ENCODE data around the gene GRID1. TPM values are rescaled to one million over a fixed set of nuclear protein-coding genes. Genes with fewer than 3 reads are reported as not detected.

The GRID1 gene
- total and polyA plus RNA-seq, 7 experiments from 2014 or later, result not detected

- POLR2A ChIA-PET, result no interaction called here
- H3K9me3 Mint-ChIP-seq, result peaks cover 0 to 7% (median 0%) of the 10 kb centered on the region in 11 donors
- intact Hi-C loops (cut with micrococcal nuclease), result loop anchor here in 1 of 2 donors (2.0 kb wide), 1 partner anchor 383 kb away; no protein-coding TSS in a partner anchor
Measured at GRCh38 chr10:85993840-85994507, 372.6 kb downstream of the GRID1 start.

GRCh38 chr10:85993140-85993539 is 373.5 kb downstream of the GRID1 start:
- Histone ChIP-seq H3K4me1 (ENCODE audit: control insufficient read depth in 2 of 2, insufficient read depth in 2 of 2, low read length in 2 of 2) (no peaks in the 10 kb centered on the region), H3K27me3 (ENCODE audit: control insufficient read depth in 2 of 2, insufficient read depth in 2 of 2, low read length in 2 of 2) (no peaks in the 10 kb centered on the region), H3K9me3 (ENCODE audit: control insufficient read depth in 2 of 3, low read length in 3 of 3) (no peaks in the 10 kb centered on the region), H3K27ac (ENCODE audit: low read depth, low read length) (no peak overlapping the region), H3K36me3 (ENCODE audit: control insufficient read depth in 2 of 3, insufficient read depth in 3 of 3, low read length in 3 of 3) (no peaks in the 10 kb centered on the region), H3K4me3 (ENCODE audit: low read length) (no peak overlapping the region)
- Mint-ChIP-seq H3K4me3 (no peak overlapping the region), H3K36me3 (no peaks in the 10 kb centered on the region), H3K9me3 (peaks cover 0 to 5% (median 0%) of the 10 kb centered on the region in 11 donors), H3K27ac (peak overlapping the region in 1 of 9 donors; percentile 10), H3K4me1 (no peaks in the 10 kb centered on the region), H3K27me3 (peaks cover 8 to 54% (median 21%) of the 10 kb centered on the region in 5 donors)
- no peak for DNase-seq
- intact Hi-C loops (cut with micrococcal nuclease), result no loop called here
- POLR2A ChIA-PET, result no interaction called here
- CTCF ChIA-PET, result no interaction called here
- ATAC-seq, result no peak

More at GRCh38 chr10:85993840-85994507, 372.6 kb downstream of the GRID1 start:
- no peaks in the 10 kb centered on the region for H3K4me1 ChIP-seq (ENCODE audit: control insufficient read depth in 2 of 2, insufficient read depth in 2 of 2, low read length in 2 of 2)
- Mint-ChIP-seq H3K4me1 (no peaks in the 10 kb centered on the region), H3K4me3 (no peak overlapping the region), H3K36me3 (no peaks in the 10 kb centered on the region), H3K27me3 (peaks cover 7 to 45% (median 17%) of the 10 kb centered on the region in 5 donors), H3K27ac (no peak overlapping the region)
- no peak overlapping the region for H3K27ac ChIP-seq (ENCODE audit: low read depth, low read length)
- H3K36me3 ChIP-seq (ENCODE audit: control insufficient read depth in 2 of 3, insufficient read depth in 3 of 3, low read length in 3 of 3), result no peaks in the 10 kb centered on the region
- H3K9me3 ChIP-seq (ENCODE audit: control insufficient read depth in 2 of 3, low read length in 3 of 3), result no peaks in the 10 kb centered on the region
- CTCF ChIA-PET, result no interaction called here
- no peak for DNase-seq
- no peak for ATAC-seq
- no peaks in the 10 kb centered on the region for H3K27me3 ChIP-seq (ENCODE audit: control insufficient read depth in 2 of 2, insufficient read depth in 2 of 2, low read length in 2 of 2)
- H3K4me3 ChIP-seq (ENCODE audit: low read length), result no peak overlapping the region

- H3K27ac Mint-ChIP-seq, result no peak overlapping the region
- no peaks in the 10 kb centered on the region for H3K27me3 ChIP-seq (ENCODE audit: control insufficient read depth in 2 of 2, insufficient read depth in 2 of 2, low read length in 2 of 2)
Measured at GRCh38 chr10:85992324-85992723, 374.3 kb downstream of the GRID1 start.

GRCh38 chr10:85986777-85987176 is 379.8 kb downstream of the GRID1 start:
- peaks cover 0 to 1% (median 0%) of the 10 kb centered on the region in 11 donors for H3K9me3 Mint-ChIP-seq
- POLR2A ChIA-PET, result no interaction called here

More at GRCh38 chr10:85992324-85992723, 374.3 kb downstream of the GRID1 start:
- ChIA-PET CTCF (no interaction called here), POLR2A (no interaction called here)
- peaks cover 4 to 47% (median 22%) of the 10 kb centered on the region in 5 donors for H3K27me3 Mint-ChIP-seq
- DNase-seq, result no peak
- Histone ChIP-seq H3K4me3 (ENCODE audit: low read length) (no peak overlapping the region), H3K9me3 (ENCODE audit: control insufficient read depth in 2 of 3, low read length in 3 of 3) (no peaks in the 10 kb centered on the region), H3K4me1 (ENCODE audit: control insufficient read depth in 2 of 2, insufficient read depth in 2 of 2, low read length in 2 of 2) (no peaks in the 10 kb centered on the region), H3K36me3 (ENCODE audit: control insufficient read depth in 2 of 3, insufficient read depth in 3 of 3, low read length in 3 of 3) (no peaks in the 10 kb centered on the region), H3K27ac (ENCODE audit: low read depth, low read length) (no peak overlapping the region)
- no peaks in the 10 kb centered on the region for H3K4me1 Mint-ChIP-seq
- ATAC-seq, result no peak
- intact Hi-C loops (cut with micrococcal nuclease), result no loop called here
- no peaks in the 10 kb centered on the region for H3K36me3 Mint-ChIP-seq
- peaks cover 0 to 1% (median 0%) of the 10 kb centered on the region in 11 donors for H3K9me3 Mint-ChIP-seq
- no peak overlapping the region for H3K4me3 Mint-ChIP-seq

GRCh38 chr10:85983051-85983450 is 383.5 kb downstream of the GRID1 start:
- Histone ChIP-seq H3K27ac (ENCODE audit: low read depth, low read length) (no peak overlapping the region), H3K27me3 (ENCODE audit: control insufficient read depth in 2 of 2, insufficient read depth in 2 of 2, low read length in 2 of 2) (no peaks in the 10 kb centered on the region), H3K9me3 (ENCODE audit: control insufficient read depth in 2 of 3, low read length in 3 of 3) (no peaks in the 10 kb centered on the region), H3K4me3 (ENCODE audit: low read length) (no peak overlapping the region), H3K36me3 (ENCODE audit: control insufficient read depth in 2 of 3, insufficient read depth in 3 of 3, low read length in 3 of 3) (no peaks in the 10 kb centered on the region), H3K4me1 (ENCODE audit: control insufficient read depth in 2 of 2, insufficient read depth in 2 of 2, low read length in 2 of 2) (no peaks in the 10 kb centered on the region)
- Mint-ChIP-seq H3K27me3 (peaks cover under 1 to 15% (median 12%) of the 10 kb centered on the region in 5 donors), H3K4me3 (no peak overlapping the region), H3K4me1 (no peaks in the 10 kb centered on the region), H3K9me3 (peaks cover 0 to 1% (median 0%) of the 10 kb centered on the region in 11 donors), H3K36me3 (no peaks in the 10 kb centered on the region), H3K27ac (no peak overlapping the region)
- ChIA-PET CTCF (no interaction called here), POLR2A (no interaction called here)
- ATAC-seq, result no peak
- intact Hi-C loops (cut with micrococcal nuclease), result no loop called here
- DNase-seq, result no peak

More at GRCh38 chr10:85986777-85987176, 379.8 kb downstream of the GRID1 start:
- H3K4me3 Mint-ChIP-seq, result no peak overlapping the region
- H3K27me3 Mint-ChIP-seq, result peaks cover 0 to 17% (median 12%) of the 10 kb centered on the region in 5 donors
- H3K27ac Mint-ChIP-seq, result no peak overlapping the region
- Histone ChIP-seq H3K4me1 (ENCODE audit: control insufficient read depth in 2 of 2, insufficient read depth in 2 of 2, low read length in 2 of 2) (no peaks in the 10 kb centered on the region), H3K27me3 (ENCODE audit: control insufficient read depth in 2 of 2, insufficient read depth in 2 of 2, low read length in 2 of 2) (no peaks in the 10 kb centered on the region), H3K36me3 (ENCODE audit: control insufficient read depth in 2 of 3, insufficient read depth in 3 of 3, low read length in 3 of 3) (no peaks in the 10 kb centered on the region), H3K27ac (ENCODE audit: low read depth, low read length) (no peak overlapping the region), H3K4me3 (ENCODE audit: low read length) (no peak overlapping the region), H3K9me3 (ENCODE audit: control insufficient read depth in 2 of 3, low read length in 3 of 3) (no peaks in the 10 kb centered on the region)
- intact Hi-C loops (cut with micrococcal nuclease), result no loop called here
- ATAC-seq (no peak), DNase-seq (no peak)
- CTCF ChIA-PET, result no interaction called here
- H3K36me3 Mint-ChIP-seq, result no peaks in the 10 kb centered on the region
- no peaks in the 10 kb centered on the region for H3K4me1 Mint-ChIP-seq

- no peaks in the 10 kb centered on the region for H3K36me3 ChIP-seq (ENCODE audit: control insufficient read depth in 2 of 3, insufficient read depth in 3 of 3, low read length in 3 of 3)
- POLR2A ChIA-PET, result no interaction called here
- H3K36me3 Mint-ChIP-seq, result no peaks in the 10 kb centered on the region
- H3K9me3 Mint-ChIP-seq, result no peaks in the 10 kb centered on the region
- no peak overlapping the region for H3K4me3 Mint-ChIP-seq
- H3K27me3 ChIP-seq (ENCODE audit: control insufficient read depth in 2 of 2, insufficient read depth in 2 of 2, low read length in 2 of 2), result no peaks in the 10 kb centered on the region
- no peaks in the 10 kb centered on the region for H3K4me1 Mint-ChIP-seq
- no peak overlapping the region for H3K4me3 ChIP-seq (ENCODE audit: low read length)
- CTCF ChIA-PET, result no interaction called here
- H3K4me1 ChIP-seq (ENCODE audit: control insufficient read depth in 2 of 2, insufficient read depth in 2 of 2, low read length in 2 of 2), result no peaks in the 10 kb centered on the region
- intact Hi-C loops (cut with micrococcal nuclease), result no loop called here
- peaks cover 2 to 28% (median 4%) of the 10 kb centered on the region in 5 donors for H3K27me3 Mint-ChIP-seq
- H3K27ac Mint-ChIP-seq, result no peak overlapping the region
- H3K9me3 ChIP-seq (ENCODE audit: control insufficient read depth in 2 of 3, low read length in 3 of 3), result no peaks in the 10 kb centered on the region
- no peak overlapping the region for H3K27ac ChIP-seq (ENCODE audit: low read depth, low read length)
- DNase-seq (no peak), ATAC-seq (no peak)
Measured at GRCh38 chr10:85979598-85979997, 387.0 kb downstream of the GRID1 start.
